Measurements from ENCODE around the gene GTF2IRD2. TPM values are rescaled to one million over a fixed set of nuclear protein-coding genes. Genes with fewer than 3 reads are reported as not detected.
"Not testable (repeated sequence)": the region's sequence is repeated elsewhere in the genome, so short reads cannot be mapped to it uniquely, and the experiment has no call there.

The GTF2IRD2 gene
- total RNA-seq, 2 experiments from 2014 or later: 5.9 to 7.1 TPM

DNA sequence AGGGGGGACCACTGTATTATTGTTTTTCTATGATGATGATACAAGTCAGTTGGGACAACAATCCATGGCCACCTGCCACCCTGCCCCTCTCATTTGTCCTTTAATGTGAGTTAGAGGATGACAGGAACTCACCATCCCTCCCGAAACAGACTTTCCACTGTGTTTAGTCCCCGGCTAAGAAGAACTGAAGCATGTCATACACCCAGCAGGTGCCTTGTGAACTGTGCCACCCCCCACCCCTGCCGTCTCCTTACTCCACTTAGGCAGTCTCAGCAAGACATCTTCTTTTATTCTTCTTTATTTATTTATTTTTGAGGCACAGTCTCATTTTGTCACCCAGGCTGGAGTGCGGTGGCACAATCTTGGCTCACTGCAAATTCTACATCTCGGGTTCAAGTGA lies 30.1 kb downstream of the GTF2IRD2 start:
- H3K9me3 Mint-ChIP-seq (ENCODE audit: low read depth); H3K4me3 Mint-ChIP-seq; DNase-seq; CTCF ChIA-PET; H3K4me1 Mint-ChIP-seq; H3K36me3 Mint-ChIP-seq; ATAC-seq; H3K27ac Mint-ChIP-seq; H3K27me3 Mint-ChIP-seq: not testable (repeated sequence)

DNA sequence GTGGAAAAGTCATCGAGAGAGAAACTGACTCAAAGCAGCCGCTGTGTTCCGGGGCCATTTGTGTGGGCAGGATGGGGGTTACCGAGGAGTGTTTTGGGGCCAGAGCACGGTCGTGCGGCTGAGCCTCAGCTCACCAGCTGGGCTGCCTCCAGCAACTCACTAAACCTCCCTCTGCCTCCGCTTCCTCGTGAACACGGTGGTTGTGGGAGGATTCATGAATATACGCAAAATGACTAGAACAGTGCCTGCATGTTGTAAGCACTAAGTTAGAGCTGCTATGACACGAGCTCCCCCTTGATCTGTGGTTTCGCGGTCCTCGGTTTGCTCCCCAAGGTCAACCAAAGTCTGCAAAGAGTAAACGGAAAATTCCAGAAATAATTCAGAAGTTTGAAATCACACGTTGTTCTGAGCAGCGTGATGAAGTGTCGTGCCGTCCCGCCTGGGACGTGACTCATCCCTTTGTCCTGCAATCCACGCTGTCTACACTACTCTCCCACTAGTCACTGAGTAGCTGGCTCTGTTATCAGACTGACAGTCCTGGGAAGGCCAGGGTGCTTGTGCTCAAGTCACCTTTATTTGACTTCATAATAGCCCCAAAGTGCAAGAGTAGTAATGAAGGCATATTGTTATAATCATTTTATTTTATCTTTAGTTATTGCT lies 31.1 kb downstream of the GTF2IRD2 start:
- not testable (repeated sequence) for H3K4me1 Mint-ChIP-seq, H3K36me3 Mint-ChIP-seq
- ATAC-seq: peak; percentile 68

DNA sequence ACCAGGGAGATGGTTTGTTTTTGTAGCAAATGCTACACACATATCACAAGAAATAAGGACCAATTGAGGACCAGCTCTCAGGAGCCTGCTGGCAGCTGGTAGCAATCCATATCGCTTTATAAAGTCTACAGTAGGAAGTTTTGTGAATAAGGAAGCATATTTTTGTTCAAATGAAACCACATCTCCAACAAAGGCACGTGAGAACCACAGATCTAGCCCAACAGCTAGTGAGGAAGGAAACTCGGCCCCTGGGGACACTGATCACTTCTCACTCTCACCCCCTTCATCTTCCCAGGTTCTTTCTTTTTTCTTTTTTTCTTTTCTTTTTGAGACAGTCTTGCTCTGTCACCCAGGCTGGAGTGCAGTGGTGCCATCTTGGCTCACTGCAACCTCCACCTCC lies 35.5 kb downstream of the GTF2IRD2 start:
- H3K4me1 Mint-ChIP-seq; ATAC-seq; H3K9me3 Mint-ChIP-seq (ENCODE audit: low read depth); DNase-seq; H3K27me3 Mint-ChIP-seq; H3K4me3 Mint-ChIP-seq; H3K36me3 Mint-ChIP-seq; H3K27ac Mint-ChIP-seq; CTCF ChIA-PET: not testable (repeated sequence)

More for the DNA sequence above, 31.1 kb downstream of the GTF2IRD2 start:
- H3K27me3 Mint-ChIP-seq; H3K27ac Mint-ChIP-seq; CTCF ChIA-PET; DNase-seq; H3K4me3 Mint-ChIP-seq; H3K9me3 Mint-ChIP-seq (ENCODE audit: low read depth): not testable (repeated sequence)

DNA sequence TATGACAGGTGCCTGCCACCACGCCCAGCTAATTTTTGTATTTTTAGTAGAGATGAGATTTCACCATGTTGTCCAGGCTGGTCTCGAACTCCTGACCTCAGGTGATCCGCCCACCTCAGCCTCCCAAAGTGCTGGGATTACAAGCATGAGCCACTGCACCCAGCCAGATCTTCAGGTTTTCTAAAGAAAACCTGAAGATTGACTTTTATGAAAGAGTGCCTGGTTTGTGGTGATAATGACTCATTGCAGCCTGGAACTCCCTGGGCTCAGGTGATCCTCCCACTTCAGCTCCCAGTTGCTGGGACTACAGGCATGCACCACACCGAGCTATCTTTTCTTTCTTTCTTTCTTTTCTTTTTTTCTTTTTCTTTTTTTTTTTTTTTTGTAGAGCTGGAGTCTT lies 52.8 kb downstream of the GTF2IRD2 start:
- DNase-seq; H3K27me3 Mint-ChIP-seq; H3K4me3 Mint-ChIP-seq; H3K9me3 Mint-ChIP-seq (ENCODE audit: low read depth); CTCF ChIA-PET; H3K36me3 Mint-ChIP-seq; ATAC-seq; H3K4me1 Mint-ChIP-seq; H3K27ac Mint-ChIP-seq: not testable (repeated sequence)

DNA sequence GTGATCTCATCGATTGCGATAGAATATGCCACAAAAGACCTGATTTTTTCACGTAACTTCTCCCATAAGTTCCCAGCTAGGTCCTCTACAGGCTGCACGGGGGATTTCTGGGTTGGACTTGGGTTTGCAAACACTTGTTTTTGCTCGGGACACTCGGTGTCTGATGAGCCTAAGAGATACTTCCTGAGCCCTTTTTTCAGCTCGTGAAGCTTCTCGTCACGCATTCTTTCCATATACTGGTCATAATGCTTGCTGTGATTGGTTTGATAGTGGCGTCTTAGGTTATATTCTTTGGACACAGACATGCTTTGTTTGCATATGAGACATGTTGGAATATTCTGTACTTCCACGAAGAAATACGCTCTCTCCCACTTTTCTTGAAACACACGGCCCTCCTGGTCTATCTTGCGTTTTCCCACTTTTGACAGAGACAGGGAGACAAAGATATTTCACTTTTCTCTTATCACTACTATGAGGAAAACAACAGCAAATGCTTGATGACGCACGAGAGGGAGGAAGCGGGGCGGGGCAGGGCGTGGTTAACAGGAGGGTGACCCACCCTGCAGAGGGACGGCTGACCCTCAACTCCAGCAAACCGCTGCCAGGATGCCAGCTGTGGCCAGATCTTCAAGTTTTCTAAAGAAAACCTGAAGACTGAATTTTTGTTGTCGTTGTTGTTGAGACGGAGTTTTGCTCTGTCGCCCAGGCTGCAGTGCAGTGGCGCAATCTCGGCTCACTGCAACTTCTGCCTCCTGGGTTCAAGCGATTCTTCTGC lies 53.4 kb downstream of the GTF2IRD2 start:
- H3K27me3 Mint-ChIP-seq; DNase-seq; H3K4me1 Mint-ChIP-seq; H3K4me3 Mint-ChIP-seq; H3K27ac Mint-ChIP-seq; CTCF ChIA-PET; ATAC-seq; H3K36me3 Mint-ChIP-seq; H3K9me3 Mint-ChIP-seq (ENCODE audit: low read depth): not testable (repeated sequence)

DNA sequence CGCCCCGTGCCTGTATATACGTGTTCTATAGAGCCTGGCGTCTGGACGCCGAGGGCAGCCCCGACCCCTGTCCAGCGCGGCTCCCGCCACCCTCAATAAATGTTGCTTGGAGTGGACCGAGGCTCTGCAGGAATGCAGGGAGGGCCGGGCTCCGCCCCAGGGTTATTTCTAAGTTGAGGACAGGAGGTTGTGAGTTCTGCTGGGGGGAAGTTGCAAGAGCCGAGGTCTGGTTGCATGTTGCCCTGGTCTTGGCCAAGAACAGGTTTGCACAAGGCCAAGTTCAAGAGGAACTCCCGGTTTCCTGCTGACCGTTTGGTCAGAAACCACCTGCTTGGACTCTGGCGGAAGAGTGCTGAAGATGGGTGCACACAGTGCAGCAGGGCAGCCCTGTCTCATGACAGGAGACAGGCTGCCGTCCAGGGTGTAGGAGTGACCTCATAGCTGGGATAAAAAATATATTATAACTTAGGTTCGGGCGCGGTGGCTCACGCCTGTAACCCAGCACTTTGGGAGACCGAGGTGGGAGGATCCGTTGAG lies 62.1 kb downstream of the GTF2IRD2 start:
- ATAC-seq; CTCF ChIA-PET; H3K27me3 Mint-ChIP-seq; H3K27ac Mint-ChIP-seq; H3K4me1 Mint-ChIP-seq; H3K36me3 Mint-ChIP-seq; H3K4me3 Mint-ChIP-seq; H3K9me3 Mint-ChIP-seq (ENCODE audit: low read depth); DNase-seq: not testable (repeated sequence)

DNA sequence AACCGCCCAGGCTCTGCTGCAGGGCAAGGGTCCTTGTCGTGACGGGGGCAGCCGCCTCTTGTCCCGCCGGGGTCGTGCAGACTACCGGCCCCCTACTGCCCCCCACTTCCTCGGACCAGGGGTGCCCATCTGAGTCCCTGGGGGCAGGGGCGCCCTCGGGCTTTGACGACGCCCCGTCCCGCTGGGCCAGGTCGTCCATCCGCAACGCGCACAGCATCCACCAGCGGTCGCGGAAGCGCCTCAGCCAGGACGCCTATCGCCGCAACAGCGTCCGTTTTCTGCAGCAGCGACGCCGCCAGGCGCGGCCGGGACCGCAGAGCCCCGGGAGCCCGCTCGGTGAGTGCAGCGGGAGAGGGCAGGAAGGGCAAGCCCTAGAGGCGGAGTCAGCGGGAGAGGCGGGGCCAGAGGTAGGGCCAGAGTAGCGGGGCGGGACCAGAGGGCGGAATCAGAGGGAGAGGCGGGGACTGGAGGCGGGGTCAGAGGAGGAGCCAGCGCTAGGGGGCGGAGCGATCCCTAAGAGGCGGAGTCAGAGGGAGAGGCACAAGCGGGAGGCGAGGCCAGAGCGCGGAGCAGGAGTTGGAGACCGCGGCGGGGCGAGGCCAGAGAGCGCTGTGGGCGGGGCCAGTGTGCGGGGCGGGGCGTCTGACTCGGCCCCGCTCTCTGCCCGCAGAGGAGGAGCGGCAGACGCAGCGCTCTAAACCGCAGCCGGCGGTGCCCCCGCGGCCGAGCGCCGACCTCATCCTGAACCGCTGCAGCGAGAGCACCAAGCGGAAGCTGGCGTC lies 62.8 kb downstream of the GTF2IRD2 start:
- DNase-seq (peak; percentile 97), ATAC-seq (peak; percentile 96)
- H3K27me3 Mint-ChIP-seq; H3K4me1 Mint-ChIP-seq; H3K36me3 Mint-ChIP-seq; H3K9me3 Mint-ChIP-seq (ENCODE audit: low read depth); CTCF ChIA-PET; H3K27ac Mint-ChIP-seq: not testable (repeated sequence)
- H3K4me3 Mint-ChIP-seq: peak overlapping the region; percentile 15

DNA sequence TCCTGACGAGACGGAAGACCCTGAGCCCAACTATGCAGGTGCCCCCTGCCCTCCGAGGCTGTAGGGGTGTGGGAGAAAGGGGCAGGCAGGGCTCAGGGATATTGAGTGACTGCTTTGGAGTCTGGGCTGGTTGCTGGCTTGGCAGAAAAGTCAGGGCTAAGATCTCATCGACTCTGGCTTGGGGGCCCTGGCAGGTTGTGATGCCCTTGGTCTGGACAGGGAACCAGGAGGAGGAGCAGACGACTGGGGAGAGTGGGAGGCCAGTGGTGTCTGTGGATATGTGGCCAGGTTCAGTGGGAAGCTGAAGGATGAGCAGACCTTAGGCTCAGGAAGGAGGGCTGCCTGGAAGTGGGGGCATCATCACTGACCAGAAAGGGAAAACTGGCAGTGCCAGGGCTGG lies 67.8 kb downstream of the GTF2IRD2 start:
- DNase-seq; H3K4me3 Mint-ChIP-seq; H3K27ac Mint-ChIP-seq; CTCF ChIA-PET; ATAC-seq; H3K36me3 Mint-ChIP-seq; H3K27me3 Mint-ChIP-seq; H3K9me3 Mint-ChIP-seq (ENCODE audit: low read depth); H3K4me1 Mint-ChIP-seq: not testable (repeated sequence)

DNA sequence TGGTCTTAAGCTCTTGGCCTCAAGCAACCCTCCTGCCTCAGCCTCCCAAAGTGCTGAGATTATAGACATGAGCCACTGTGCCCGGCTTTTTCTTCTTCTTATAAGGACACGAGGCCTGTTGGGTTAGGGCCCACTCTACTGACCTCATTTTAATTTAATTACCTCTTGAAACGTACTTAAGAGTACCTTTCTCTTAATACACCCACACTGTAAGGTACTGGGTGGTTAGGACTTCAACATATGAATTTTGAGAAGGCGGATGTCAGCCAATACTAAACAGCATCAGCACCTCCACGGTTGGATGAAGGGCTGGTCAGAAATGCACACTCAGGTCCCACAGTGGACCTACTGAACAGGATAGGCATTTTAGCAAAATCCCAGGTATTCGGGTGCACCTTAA lies 69.7 kb downstream of the GTF2IRD2 start:
- H3K4me3 Mint-ChIP-seq; H3K27me3 Mint-ChIP-seq; H3K4me1 Mint-ChIP-seq; CTCF ChIA-PET; H3K9me3 Mint-ChIP-seq (ENCODE audit: low read depth); DNase-seq; H3K27ac Mint-ChIP-seq; H3K36me3 Mint-ChIP-seq; ATAC-seq: not testable (repeated sequence)

DNA sequence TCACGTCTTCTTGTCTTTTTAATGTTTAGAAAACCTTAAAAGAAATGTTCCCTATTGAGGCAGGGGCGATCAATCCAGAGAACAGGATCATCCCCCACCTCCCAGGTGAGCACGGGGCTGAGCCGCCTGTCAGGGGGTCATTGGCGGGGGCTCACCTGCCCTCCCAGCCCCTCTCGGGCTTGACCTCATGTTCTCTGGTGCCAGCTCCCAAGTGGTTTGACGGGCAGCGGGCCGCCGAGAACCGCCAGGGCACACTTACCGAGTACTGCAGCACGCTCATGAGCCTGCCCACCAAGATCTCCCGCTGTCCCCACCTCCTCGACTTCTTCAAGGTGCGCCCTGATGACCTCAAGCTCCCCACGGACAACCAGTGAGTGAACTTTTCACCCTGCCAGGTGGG lies 72.4 kb downstream of the GTF2IRD2 start:
- H3K4me3 Mint-ChIP-seq; H3K36me3 Mint-ChIP-seq; H3K27me3 Mint-ChIP-seq; H3K4me1 Mint-ChIP-seq; CTCF ChIA-PET; H3K9me3 Mint-ChIP-seq (ENCODE audit: low read depth); DNase-seq; H3K27ac Mint-ChIP-seq; ATAC-seq: not testable (repeated sequence)

DNA sequence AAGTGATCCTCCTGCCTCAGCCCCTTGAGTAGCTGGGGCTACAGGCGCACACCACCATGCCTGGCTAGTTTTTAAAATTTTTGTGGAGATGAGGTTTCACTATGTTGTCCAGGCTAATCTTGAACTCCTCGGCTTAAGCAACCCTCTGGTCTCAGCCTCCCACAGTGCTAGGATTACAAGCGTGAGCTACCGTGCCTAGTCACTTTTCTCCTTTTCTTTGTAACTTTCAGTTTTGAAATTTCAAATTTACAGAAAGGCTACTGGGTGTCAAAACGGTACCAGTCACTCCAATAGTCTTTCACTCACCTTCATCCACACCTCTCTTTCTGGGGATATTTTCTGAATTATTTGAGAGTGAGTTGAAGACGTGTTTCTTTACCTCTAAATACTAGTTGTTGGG lies 76.3 kb downstream of the GTF2IRD2 start:
- H3K36me3 Mint-ChIP-seq; H3K27me3 Mint-ChIP-seq; H3K4me3 Mint-ChIP-seq; DNase-seq; H3K9me3 Mint-ChIP-seq (ENCODE audit: low read depth); CTCF ChIA-PET; H3K4me1 Mint-ChIP-seq; H3K27ac Mint-ChIP-seq: not testable (repeated sequence)
- ATAC-seq: peak; percentile 55

DNA sequence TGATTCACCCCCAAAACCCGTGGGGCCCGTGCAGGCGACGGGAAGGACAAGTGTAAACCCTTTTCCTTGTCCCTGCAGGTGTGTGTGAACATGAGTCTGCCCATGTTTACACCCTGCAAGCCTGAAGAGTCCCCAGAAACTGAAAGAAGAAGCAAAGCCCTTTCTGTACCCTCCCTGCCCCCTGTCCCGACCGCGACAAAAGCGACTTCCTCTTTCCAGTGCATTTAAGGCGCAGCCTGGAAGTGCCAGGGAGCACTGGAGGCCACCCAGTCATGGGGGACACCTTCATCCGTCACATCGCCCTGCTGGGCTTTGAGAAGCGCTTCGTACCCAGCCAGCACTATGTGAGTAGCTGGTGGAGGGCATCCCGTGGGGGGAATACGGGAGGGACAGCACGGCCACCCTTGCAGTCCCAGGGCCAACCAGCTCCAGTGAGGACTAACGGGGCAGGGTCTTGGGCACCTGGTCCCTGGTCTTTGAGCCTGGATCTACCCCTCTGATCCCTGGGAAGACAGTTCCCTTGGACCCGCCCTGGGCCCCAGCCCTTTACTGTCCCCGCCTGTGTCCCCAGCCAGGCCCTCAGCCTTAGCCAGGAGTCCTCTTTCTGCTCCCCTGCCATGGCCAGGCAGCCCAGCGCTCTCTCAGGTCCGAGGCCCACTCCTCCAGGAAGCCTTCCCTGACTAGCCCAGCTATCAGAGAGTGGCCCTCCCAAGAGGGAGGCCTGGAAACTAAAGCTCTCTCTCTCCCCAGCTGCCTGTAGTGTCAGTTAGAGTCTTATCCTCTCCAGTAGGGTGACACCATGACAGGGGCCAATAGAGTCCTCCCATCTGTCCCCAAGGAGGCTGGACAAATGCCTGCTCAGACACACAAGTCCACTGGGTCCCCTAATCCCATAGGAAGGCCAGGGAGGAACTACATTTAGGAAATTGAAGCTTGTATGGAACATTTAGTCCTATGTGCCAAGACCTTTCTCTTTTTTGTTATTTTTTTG lies 77.3 kb downstream of the GTF2IRD2 start, which contains the start of gene NCF1:
Gene NCF1 (plus strand): TSS at position 252 of the 991 bp plus-strand sequence. CDS start 21 bp downstream, at position 273.
- CTCF ChIA-PET; H3K9me3 Mint-ChIP-seq (ENCODE audit: low read depth); H3K4me1 Mint-ChIP-seq; DNase-seq; H3K4me3 Mint-ChIP-seq; H3K27ac Mint-ChIP-seq; ATAC-seq; H3K36me3 Mint-ChIP-seq; H3K27me3 Mint-ChIP-seq: not testable (repeated sequence)

DNA sequence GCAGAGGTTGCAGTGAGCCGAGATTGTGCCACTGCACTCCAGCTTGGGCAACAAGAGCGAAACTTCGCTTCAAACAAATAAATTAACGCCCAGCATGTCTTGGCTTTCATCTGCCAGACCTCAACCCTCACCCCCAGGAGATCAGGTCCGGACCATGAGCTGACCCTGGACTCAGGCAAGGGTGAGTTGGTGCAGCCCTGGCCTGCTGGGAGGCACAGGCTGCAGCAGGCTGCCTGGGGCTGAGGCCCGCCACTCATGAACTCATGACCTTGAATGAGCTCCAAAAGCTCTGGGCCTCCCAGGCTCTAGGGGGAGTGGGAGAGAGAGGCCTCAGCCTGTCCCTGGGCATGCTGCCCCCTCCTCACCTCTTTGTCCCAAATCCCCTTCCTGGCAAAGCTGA lies 79.3 kb downstream of the GTF2IRD2 start:
- H3K27ac Mint-ChIP-seq; CTCF ChIA-PET; H3K36me3 Mint-ChIP-seq; DNase-seq; H3K9me3 Mint-ChIP-seq (ENCODE audit: low read depth); H3K4me3 Mint-ChIP-seq; H3K27me3 Mint-ChIP-seq; ATAC-seq; H3K4me1 Mint-ChIP-seq: not testable (repeated sequence)
